H1 (cell line): ENCODE results near the gene BZW2. TPM values are rescaled to one million over a fixed set of nuclear protein-coding genes. Genes with fewer than 3 reads are reported as not detected.
A peak's percentile ranks its signal among the peaks of the same experiment; 100 is the strongest.

Experiments used
- CHD7 ChIP-seq: fragments of 300-600 bp; sonication (generic); IDR thresholded peaks from 2 replicates; pipeline ENCODE4 v1.7.1; 2012; ENCODE audit warnings: low read length, moderate library complexity, mild to moderate bottlenecking, inconsistent platforms; ENCODE audit not compliant: insufficient replicate concordance
- CREB1 ChIP-seq: IDR thresholded peaks from 2 replicates; pipeline ENCODE4 v1.6.1; 2012; ENCODE audit warnings: inconsistent platforms
- FOSL1 ChIP-seq: IDR thresholded peaks from 2 replicates; pipeline ENCODE4 v1.6.1; 2011; ENCODE audit warnings: mild to moderate bottlenecking, low read depth, low read length, moderate library complexity; ENCODE audit not compliant: insufficient read depth
- MAX ChIP-seq: IDR thresholded peaks from 2 replicates; pipeline ENCODE4 v1.6.1; 2012; ENCODE audit warnings: inconsistent platforms
- POLR2A ChIP-seq, 2 experiments: IDR thresholded peaks; 1 replicate in 1 of 2; 2 replicates in 1 of 2; pipeline ENCODE4 v1.6.1; 2011; ENCODE audit warnings: low read depth in 2 of 2, low read length in 2 of 2, mild to moderate bottlenecking in 2 of 2; ENCODE audit errors: control extremely low read depth in 1 of 2
- RXRA ChIP-seq: IDR thresholded peaks from 2 replicates; pipeline ENCODE4 v1.6.1; 2011; ENCODE audit warnings: low read depth, mild to moderate bottlenecking, low read length, moderate library complexity; ENCODE audit not compliant: insufficient read depth
- SP2 ChIP-seq: IDR thresholded peaks from 2 replicates; pipeline ENCODE4 v1.6.1; 2012; ENCODE audit warnings: mild to moderate bottlenecking, low read length, inconsistent platforms
- SRF ChIP-seq: IDR thresholded peaks from 2 replicates; pipeline ENCODE4 v1.6.1; 2011; ENCODE audit warnings: mild to moderate bottlenecking, low read depth, low read length, moderate library complexity
- USF2 ChIP-seq: IDR thresholded peaks from 2 replicates; pipeline ENCODE4 v1.6.1; 2011; ENCODE audit warnings: low read length, improper control_type of control experiment
- polyA plus RNA-seq, 7 experiments: library from polyadenylated mRNA; depleted of rRNA in 3 of 7; stranded (reverse) in 5 of 7; unstranded in 2 of 7; fragments of >200 nt in 5 of 7; fragments of 200-250 nt in 2 of 7; gene quantifications; 1 replicate in 5 of 7; 2 replicates in 1 of 7; 4 replicates in 1 of 7; pipeline versions ENCODE4 v1.2.1 to v1.2.3, GENCODE V29; 2011 to 2013; ENCODE audit warnings: missing spikeins in 2 of 7, mixed read lengths in 2 of 7
- total RNA-seq: library from RNA; stranded (reverse); fragmentation: NEBNext Ultra II Directional; extraction: Animal tissue kit (Norgen Biotek cat#: 25700); gene quantifications from 2 replicates; pipeline ENCODE4 v1.2.1, GENCODE V29; 2021

Gene BZW2
- total and polyA plus RNA-seq, 2 of the 8 experiments (the other 6 are each of a cell fraction or from before 2014, with no cell fraction given), result 32.3 to 103 TPM

- TF ChIP-seq USF2, result no peak
- TF ChIP-seq MAX, result peak; percentile 85
- no peak for TF ChIP-seq CREB1
- TF ChIP-seq FOSL1, result no peak
- no peak for TF ChIP-seq CHD7
- TF ChIP-seq SRF, result no peak
- no peak for TF ChIP-seq RXRA
- TF ChIP-seq SP2, result no peak
- peak in 1 of 2 experiments; percentile 18; a peak in 2 of 3 replicates for TF ChIP-seq POLR2A (IDR thresholded peaks at IDR 0.05; ENCODE audit: control extremely low read depth in 1 of 2, low read depth in 2 of 2, low read length in 2 of 2)
Measured at GRCh38 chr7:16753932-16754855, 108.2 kb downstream of the BZW2 start (continued).
